Gastrocnemius medialis (tissue), 4 donors: ENCODE results near the gene BAHCC1. TPM values are rescaled to one million over a fixed set of nuclear protein-coding genes. Genes with fewer than 3 reads are reported as not detected.

Source experiments
- ATAC-seq, 2 donors: fragments of 150-250 bp; one replicate each; pipeline ENCODE4 v1.9.1; 2016
- DNase-seq, 2 donors: peaks; one replicate each; pipeline ENCODE4 v3.0.0-alpha.2; 2019
- H3K27ac ChIP-seq, 4 donors: fragments of 200-600 bp; sonication (generic); 1 replicate in 1 of 4; 2 replicates in 3 of 4; pipeline ENCODE4 v1.5.1; 2016 to 2018; ENCODE audit warnings: mild to moderate bottlenecking in 2 of 4, moderate library complexity in 1 of 4
- H3K27me3 ChIP-seq, 3 donors: fragments of 200-600 bp; sonication (generic) in 2 of 3; 1 replicate in 1 of 3; 2 replicates in 2 of 3; pipeline versions ENCODE4 v1.5.1 to v1.6.0; 2016 to 2019; ENCODE audit warnings: mild to moderate bottlenecking in 1 of 3, moderate library complexity in 1 of 3
- H3K36me3 ChIP-seq, 2 donors: fragments of 200-600 bp; sonication (generic) in 1 of 2; one replicate each; pipeline ENCODE4 v1.5.1; 2017 to 2018
- H3K4me1 ChIP-seq, 2 donors: fragments of 200-600 bp; sonication (generic) in 1 of 2; one replicate each; pipeline ENCODE4 v1.5.1; 2016 to 2017; ENCODE audit warnings: mild to moderate bottlenecking in 2 of 2
- H3K4me3 ChIP-seq, 4 donors: fragments of 200-600 bp; sonication (generic) in 3 of 4; 1 replicate in 1 of 4; 2 replicates in 3 of 4; pipeline ENCODE4 v1.5.1; 2016 to 2019; ENCODE audit warnings: mild to moderate bottlenecking in 2 of 4
- H3K9me3 ChIP-seq, 3 donors: fragments of 200-600 bp; sonication (generic) in 2 of 3; 1 replicate in 1 of 3; 2 replicates in 2 of 3; pipeline ENCODE4 v1.5.1; 2016 to 2019
- POLR2A ChIP-seq, 2 donors: fragments of 450-650 bp; IDR thresholded peaks; one replicate each; pipeline ENCODE4 v1.6.1; 2017; ENCODE audit warnings: antibody characterized with exemption in 2 of 2, mild to moderate bottlenecking in 2 of 2, moderate library complexity in 2 of 2
- in situ Hi-C, 4 donors: fragments of 200-750 bp; cut with MboI; loops; one replicate each; pipeline versions ENCODE4 v1.15.0 to v1.8.0; 2017; ENCODE audit warnings: low sequenced_read_pairs in 4 of 4
- intact Hi-C: fragments of 100-400 bp; cut with DNase I; formaldehyde crosslinking; loops from one replicate; pipeline ENCODE4 v1.15.1; 2023; ENCODE audit warnings: low total_unique reads
- total RNA-seq, 4 donors: library from RNA; depleted of rRNA; stranded (reverse); fragments of >200 nt; gene quantifications; one replicate each; pipeline versions ENCODE4 v1.1.0 to v1.2.3, GENCODE V29; 2016
- TF ChIP-seq, protein P1 (sequence below), 5 experiments: fragments of 450-650 bp in 3 of 5; fragments of 200-600 bp in 2 of 5; sonication (generic) in 2 of 5; IDR thresholded peaks in 4 of 5; conservative IDR thresholded peaks in 1 of 5; 1 replicate in 4 of 5; 2 replicates in 1 of 5; pipeline ENCODE4 v1.5.1; 2016 to 2019; ENCODE audit warnings: antibody characterized with exemption in 5 of 5, mild to moderate bottlenecking in 3 of 5, moderate library complexity in 3 of 5

Gene BAHCC1
- total RNA-seq, 4 donors from 2014 or later = 2.5 to 8.4 (median 5.8) TPM

DNA sequence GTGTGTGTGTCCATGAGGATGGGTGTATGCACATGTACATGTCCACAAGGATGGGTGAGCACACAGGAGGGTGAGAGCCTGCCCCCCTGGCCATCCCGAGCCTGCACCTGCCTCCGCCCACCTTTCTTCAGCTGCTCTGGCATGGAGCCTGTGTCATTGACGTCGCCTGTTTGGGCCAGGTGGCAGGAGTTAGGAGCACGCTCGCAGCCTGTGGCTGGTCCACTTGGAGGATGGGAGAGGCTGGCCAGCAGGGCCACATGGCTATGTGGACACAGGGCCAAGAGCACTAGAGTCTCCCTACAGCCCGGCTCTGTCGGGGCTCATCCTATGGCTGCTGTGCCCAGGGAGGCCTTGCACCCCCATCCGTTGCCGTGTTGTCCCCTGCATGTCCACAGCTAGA lies 21.4 kb downstream of the BAHCC1 start:
- H3K4me1 ChIP-seq = peaks cover 47 to 58% of the 10 kb centered on the region in 2 donors
- H3K27ac ChIP-seq = peak overlapping the region; percentile 27 to 64 (median 59)

DNA sequence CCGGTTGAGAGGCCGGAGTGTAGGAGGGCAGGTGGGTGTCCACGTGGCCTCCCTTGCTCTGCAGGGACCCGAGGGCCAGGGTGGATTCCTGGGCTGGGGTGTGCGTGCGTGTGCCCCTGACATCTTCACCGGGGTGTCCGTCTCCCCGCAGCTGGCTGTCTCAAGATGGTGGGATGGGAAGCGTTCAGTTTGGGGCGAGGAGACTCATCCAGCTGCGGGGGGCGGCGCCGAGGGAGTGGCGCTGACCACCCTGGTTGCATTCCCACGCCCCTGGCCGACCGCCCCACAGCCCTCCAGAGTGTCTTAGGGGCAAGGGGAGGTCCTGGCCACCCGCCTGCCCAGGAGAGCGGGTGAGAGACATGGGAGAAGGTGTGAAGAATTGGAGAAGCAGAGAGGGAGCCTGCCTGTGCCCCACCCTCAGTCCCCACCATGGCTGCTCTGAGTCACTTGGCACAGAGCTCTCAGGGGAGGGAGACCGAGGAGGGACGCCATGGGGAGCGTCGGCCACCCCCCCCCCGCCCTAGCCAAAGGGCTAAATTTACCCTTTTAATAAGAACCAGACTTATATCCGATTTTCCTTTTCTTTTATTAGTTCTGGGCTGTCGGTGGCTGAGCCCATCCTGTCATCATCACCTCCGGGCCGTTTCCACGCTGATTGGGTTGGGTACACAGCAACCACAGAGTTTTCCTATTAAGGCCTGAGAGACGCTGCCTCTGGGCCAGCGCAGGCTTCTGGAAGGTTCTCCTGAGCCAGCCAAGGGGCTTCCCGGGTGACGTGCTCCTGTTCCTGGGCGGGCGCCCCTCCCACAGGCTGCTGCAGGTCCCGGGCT lies 22.0 kb downstream of the BAHCC1 start:
- Histone ChIP-seq H3K4me1 (peaks cover 51 to 64% of the 10 kb centered on the region in 2 donors), H3K36me3 (no peaks in the 10 kb centered on the region), H3K4me3 (no peak overlapping the region), H3K9me3 (no peaks in the 10 kb centered on the region), H3K27ac (peak overlapping the region; percentile 27 to 64 (median 59)), H3K27me3 (peaks cover 0 to 6% (median 0%) of the 10 kb centered on the region in 3 donors)
- ATAC-seq = peak; percentile 43 to 53
- intact Hi-C loops = no loop called here
- in situ Hi-C loops = no loop called here
- DNase-seq = peak in 1 of 2 donors; percentile 63
- TF ChIP-seq, protein P1, sequence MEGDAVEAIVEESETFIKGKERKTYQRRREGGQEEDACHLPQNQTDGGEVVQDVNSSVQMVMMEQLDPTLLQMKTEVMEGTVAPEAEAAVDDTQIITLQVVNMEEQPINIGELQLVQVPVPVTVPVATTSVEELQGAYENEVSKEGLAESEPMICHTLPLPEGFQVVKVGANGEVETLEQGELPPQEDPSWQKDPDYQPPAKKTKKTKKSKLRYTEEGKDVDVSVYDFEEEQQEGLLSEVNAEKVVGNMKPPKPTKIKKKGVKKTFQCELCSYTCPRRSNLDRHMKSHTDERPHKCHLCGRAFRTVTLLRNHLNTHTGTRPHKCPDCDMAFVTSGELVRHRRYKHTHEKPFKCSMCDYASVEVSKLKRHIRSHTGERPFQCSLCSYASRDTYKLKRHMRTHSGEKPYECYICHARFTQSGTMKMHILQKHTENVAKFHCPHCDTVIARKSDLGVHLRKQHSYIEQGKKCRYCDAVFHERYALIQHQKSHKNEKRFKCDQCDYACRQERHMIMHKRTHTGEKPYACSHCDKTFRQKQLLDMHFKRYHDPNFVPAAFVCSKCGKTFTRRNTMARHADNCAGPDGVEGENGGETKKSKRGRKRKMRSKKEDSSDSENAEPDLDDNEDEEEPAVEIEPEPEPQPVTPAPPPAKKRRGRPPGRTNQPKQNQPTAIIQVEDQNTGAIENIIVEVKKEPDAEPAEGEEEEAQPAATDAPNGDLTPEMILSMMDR (IDR thresholded peaks at IDR 0.05 in 4 of 5, conservative IDR thresholded peaks at IDR 0.05 in 1 of 5) = no peak
- no peak for TF ChIP-seq POLR2A (IDR thresholded peaks at IDR 0.05)

More for the DNA sequence above, 21.4 kb downstream of the BAHCC1 start:
- DNase-seq = peak in 1 of 2 donors; percentile 51
- in situ Hi-C loops = no loop called here
- no peaks in the 10 kb centered on the region for H3K36me3 ChIP-seq
- TF ChIP-seq, protein P1 (IDR thresholded peaks at IDR 0.05 in 4 of 5, conservative IDR thresholded peaks at IDR 0.05 in 1 of 5) = no peak
- no peak for TF ChIP-seq POLR2A (IDR thresholded peaks at IDR 0.05)
- H3K27me3 ChIP-seq = peaks cover 0 to 6% (median 0%) of the 10 kb centered on the region in 3 donors
- intact Hi-C loops = no loop called here
- no peaks in the 10 kb centered on the region for H3K9me3 ChIP-seq
- peak in 1 of 2 donors; percentile 36 for ATAC-seq
- no peak overlapping the region for H3K4me3 ChIP-seq

DNA sequence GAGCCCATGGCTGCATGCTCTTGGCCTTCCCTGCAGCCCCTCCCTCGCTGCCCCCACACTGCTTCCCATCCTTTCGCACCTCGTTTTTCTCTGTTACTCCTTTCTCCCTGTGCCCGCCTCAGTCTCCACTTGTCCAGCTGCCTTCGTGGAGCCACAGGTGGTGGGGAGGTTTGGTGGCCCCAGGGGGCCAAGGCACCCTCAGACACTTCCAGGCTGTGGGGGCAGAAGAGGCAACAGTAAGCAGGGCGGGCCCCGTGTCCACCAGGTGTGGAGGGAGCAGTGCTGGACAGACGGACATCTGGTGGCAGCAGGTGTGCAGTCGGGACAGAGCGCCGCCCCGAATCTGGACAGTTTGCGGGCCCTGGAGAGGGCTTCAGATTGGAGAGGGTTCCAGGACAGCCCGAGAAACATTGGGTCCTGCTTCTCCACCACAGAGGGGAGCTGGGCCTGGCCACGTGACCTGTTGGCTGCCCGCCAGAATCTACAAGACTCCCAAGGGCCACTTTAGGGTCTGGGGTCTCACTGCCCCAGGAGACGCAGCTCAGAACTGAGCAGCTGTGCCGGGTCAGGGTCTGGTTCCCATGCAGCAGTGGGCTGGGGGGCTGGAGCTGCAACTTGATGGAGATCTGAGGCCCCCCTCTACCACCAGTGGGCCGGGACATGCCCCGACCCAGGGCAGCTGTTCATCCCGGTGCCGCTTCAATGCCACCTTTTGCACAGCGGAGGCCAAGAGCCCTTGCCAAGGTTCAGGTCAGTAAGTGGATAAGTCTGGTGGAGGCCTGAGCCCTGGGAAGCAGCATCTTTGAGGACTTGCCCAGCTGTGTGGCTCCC lies 22.8 kb downstream of the BAHCC1 start:
- in situ Hi-C loops = no loop called here

DNA sequence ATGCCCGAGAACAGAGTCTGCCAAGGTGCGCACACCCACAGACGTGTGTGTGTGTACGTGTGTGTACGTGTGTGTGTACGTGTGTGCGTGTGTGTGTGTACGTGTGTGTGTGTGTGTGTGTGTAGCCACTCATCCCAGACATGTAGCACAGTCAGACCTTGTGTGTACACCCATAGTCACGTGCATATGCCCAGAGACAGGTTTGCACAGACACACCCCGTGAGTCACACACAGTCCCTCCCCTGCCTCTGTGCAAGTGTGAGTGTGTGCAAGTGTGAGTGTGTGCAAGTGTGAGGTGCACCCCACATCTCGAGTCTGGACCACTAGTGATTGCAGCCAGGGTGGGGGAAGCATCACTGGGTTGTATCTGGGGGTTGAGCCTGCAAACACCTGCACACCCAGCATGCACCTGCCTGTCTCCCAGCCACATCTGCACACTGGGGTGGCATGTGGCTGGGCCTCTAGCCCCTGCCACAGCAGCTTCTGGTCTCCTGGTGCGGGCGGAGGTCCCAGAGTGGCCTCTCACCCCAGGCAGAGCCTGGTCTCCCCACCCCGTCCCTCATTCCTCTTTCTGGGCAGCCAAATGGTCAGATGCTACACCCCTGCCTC lies 23.6 kb downstream of the BAHCC1 start:
- in situ Hi-C loops (no loop called here), intact Hi-C loops (no loop called here)
- DNase-seq (no peak), ATAC-seq (no peak)
- no peak overlapping the region for H3K4me3 ChIP-seq
- peaks cover 0 to 6% (median 0%) of the 10 kb centered on the region in 3 donors for H3K27me3 ChIP-seq
- no peaks in the 10 kb centered on the region for H3K9me3 ChIP-seq
- no peaks in the 10 kb centered on the region for H3K36me3 ChIP-seq
- peak overlapping the region; percentile 74 to 79 (median 76) for H3K27ac ChIP-seq
- TF ChIP-seq, protein P1 (IDR thresholded peaks at IDR 0.05 in 4 of 5, conservative IDR thresholded peaks at IDR 0.05 in 1 of 5) = no peak
- no peak for TF ChIP-seq POLR2A (IDR thresholded peaks at IDR 0.05)
- peaks cover 62 to 70% of the 10 kb centered on the region in 2 donors for H3K4me1 ChIP-seq

More for the DNA sequence above, 22.8 kb downstream of the BAHCC1 start:
- intact Hi-C loops = no loop called here
- no peaks in the 10 kb centered on the region for H3K36me3 ChIP-seq
- no peak overlapping the region for H3K4me3 ChIP-seq
- peak overlapping the region; percentile 27 to 64 (median 59) for H3K27ac ChIP-seq
- peaks cover 55 to 64% of the 10 kb centered on the region in 2 donors for H3K4me1 ChIP-seq
- no peak for ATAC-seq
- DNase-seq = no peak
- peaks cover 0 to 6% (median 0%) of the 10 kb centered on the region in 3 donors for H3K27me3 ChIP-seq
- no peak for TF ChIP-seq POLR2A (IDR thresholded peaks at IDR 0.05)
- TF ChIP-seq, protein P1 (IDR thresholded peaks at IDR 0.05 in 4 of 5, conservative IDR thresholded peaks at IDR 0.05 in 1 of 5) = no peak
- H3K9me3 ChIP-seq = no peaks in the 10 kb centered on the region
